ENCODE measurements around the gene IL1B.

DNA sequence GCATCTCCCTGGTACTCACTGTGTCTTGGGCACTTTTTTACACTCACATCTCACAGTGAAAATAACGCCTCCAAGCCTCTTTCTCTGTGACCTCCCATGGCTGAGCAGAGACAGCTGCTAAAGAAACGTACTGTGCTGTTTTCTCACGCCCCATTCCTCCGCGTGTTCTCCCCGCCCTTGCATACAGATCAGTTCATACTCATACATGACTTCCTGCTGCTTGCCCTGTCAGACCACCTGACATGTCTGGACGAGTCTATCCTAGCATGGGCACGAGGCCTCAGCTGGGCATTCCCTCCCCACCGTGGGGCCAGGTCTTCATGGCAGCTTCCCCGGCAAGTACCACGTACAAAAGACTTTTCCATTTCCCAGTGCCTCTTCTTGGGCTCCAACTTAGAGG, 31.0 kb downstream of the IL1B start:
- no peak for TF ChIP-seq CTCF (IDR thresholded peaks at IDR 0.05)
- TF ChIP-seq EZH2 (IDR thresholded peaks at IDR 0.05; ENCODE audit: borderline replicate concordance, insufficient read depth, low read depth, low read length, poor library complexity, severe bottlenecking): no peak
